GM12878 (cell line): ENCODE data around the gene LGI4. TPM values are rescaled to one million over a fixed set of nuclear protein-coding genes. Genes with fewer than 3 reads are reported as not detected.

Source experiments
- ATAC-seq: fragments of 200-7000 bp; cut with Tn5 transposase; 3 replicates; pipeline ENCODE4 v1.9.1; 2020; ENCODE audit warnings: mild to moderate bottlenecking, moderate library complexity
- BruUV-seq: library from RNA; stranded (reverse); fragments of 400-500 nt; replicated peaks from 2 replicates; lab custom pipeline; 2021; lab: Mats Ljungman, UMichigan
- CTCF ChIA-PET: fragments of 300-600 bp; sonication (Branson Sonifier 250); formaldehyde crosslinking; extraction: SDS; loops from one replicate; lab custom pipeline; 2021; ENCODE audit warnings: inconsistent platforms; lab: Yijun Ruan, JAX
- POLR2A ChIA-PET: fragments of 350-600 bp; formaldehyde crosslinking; extraction: SDS; loops from one replicate; lab custom pipeline; 2021; ENCODE audit warnings: inconsistent platforms; lab: Charles Lee
- RAD21 ChIA-PET: fragments of 300-600 bp; sonication (Branson Sonifier 250); formaldehyde crosslinking; loops from one replicate; lab custom pipeline; 2023; ENCODE audit warnings: antibody characterized with exemption; ENCODE audit not compliant: unreplicated experiment; lab: Charles Lee
- SMC1A ChIA-PET: fragments of 300-600 bp; sonication (Branson Sonifier 250); formaldehyde crosslinking; loops from one replicate; lab custom pipeline; 2023; ENCODE audit not compliant: unreplicated experiment, uncharacterized antibody; lab: Charles Lee
- DNase-seq: peaks from one replicate; pipeline ENCODE4 v3.0.0-alpha.2; 2011; ENCODE audit warnings: low read depth, low spot score
- FAIRE-seq: peaks from 3 replicates; lab custom pipeline; 2011; peaks lifted over from hg19 to GRCh38; lab: Jason Lieb, UNC
- H2AFZ ChIP-seq: 2 replicates; pipeline ENCODE4 v1.6.0; 2011; ENCODE audit warnings: low read depth, low read length, control low read depth; ENCODE audit not compliant: control insufficient read depth
- H3K27ac ChIP-seq: 2 replicates; pipeline ENCODE4 v1.5.1; 2011; ENCODE audit warnings: control low read depth; ENCODE audit not compliant: control insufficient read depth, insufficient read depth
- H3K27me3 ChIP-seq, 2 experiments: replicated peaks in 1 of 2; 2 replicates each; pipeline versions ENCODE4 v1.6.0 to v1.6.1; 2011; ENCODE audit warnings: low read length in 1 of 2; ENCODE audit not compliant: control insufficient read depth in 2 of 2, insufficient read depth in 2 of 2
- H3K36me3 ChIP-seq, 2 experiments: 2 replicates each; pipeline ENCODE4 v1.5.1; 2011; ENCODE audit warnings: low read length in 1 of 2; ENCODE audit not compliant: control insufficient read depth in 2 of 2, insufficient read depth in 2 of 2
- H3K4me1 ChIP-seq: 2 replicates; pipeline ENCODE4 v1.6.1; 2011; ENCODE audit warnings: mild to moderate bottlenecking, low read length, moderate library complexity, mixed read lengths; ENCODE audit not compliant: control insufficient read depth, insufficient read depth
- H3K4me2 ChIP-seq: 2 replicates; pipeline ENCODE4 v1.6.0; 2011; ENCODE audit warnings: control low read depth; ENCODE audit not compliant: control insufficient read depth, insufficient read depth
- H3K4me3 ChIP-seq: fragments of 200-600 bp; sonication (generic); 2 replicates; pipeline ENCODE4 v1.5.1; 2016
- H3K79me2 ChIP-seq: 2 replicates; pipeline ENCODE4 v1.6.0; 2011; ENCODE audit warnings: low read length; ENCODE audit not compliant: control insufficient read depth, insufficient read depth
- H3K9ac ChIP-seq: 2 replicates; pipeline ENCODE4 v1.8.0; 2011; ENCODE audit warnings: low read length, control low read depth, mixed read lengths; ENCODE audit not compliant: control insufficient read depth, insufficient read depth
- H3K9me3 ChIP-seq: replicated peaks from 3 replicates; pipeline ENCODE4 v1.5.1; 2011; ENCODE audit warnings: mild to moderate bottlenecking, low read length; ENCODE audit not compliant: control insufficient read depth, insufficient read depth
- H4K20me1 ChIP-seq: 2 replicates; pipeline ENCODE4 v1.6.0; 2011; ENCODE audit not compliant: control insufficient read depth, insufficient read depth
- BMI1 ChIP-seq: fragments of 450-650 bp; IDR thresholded peaks from 2 replicates; pipeline ENCODE4 v1.6.1; 2016; ENCODE audit warnings: mild to moderate bottlenecking, moderate library complexity, borderline replicate concordance
- EED ChIP-seq: sonication (generic); IDR thresholded peaks from 2 replicates; pipeline ENCODE4 v1.6.1; 2016; ENCODE audit warnings: antibody characterized with exemption, low read depth
- FOXK2 ChIP-seq: fragments of 450-650 bp; IDR thresholded peaks from 2 replicates; pipeline ENCODE4 v1.6.1; 2017; ENCODE audit warnings: mild to moderate bottlenecking, moderate library complexity
- FOXM1 ChIP-seq: IDR thresholded peaks from 2 replicates; pipeline ENCODE4 v1.6.1; 2012; ENCODE audit warnings: low read depth, mild to moderate bottlenecking, inconsistent platforms, low read length, moderate library complexity
- RCOR1 ChIP-seq: conservative IDR thresholded peaks from 2 replicates; pipeline ENCODE4 v1.6.1; 2012; ENCODE audit warnings: low read depth, low read length, improper control_type of control experiment
- WRNIP1 ChIP-seq: IDR thresholded peaks from 2 replicates; pipeline ENCODE4 v1.6.1; 2011; ENCODE audit warnings: low read depth, low read length, improper control_type of control experiment, borderline replicate concordance
- YBX1 ChIP-seq: fragments of 450-650 bp; IDR thresholded peaks from 2 replicates; pipeline ENCODE4 v1.6.1; 2016; ENCODE audit warnings: antibody characterized with exemption
- WGBS: methylation state at CpG from one replicate; pipeline ENCODE4 v1.1.6; 2016; ENCODE audit warnings: low lambda C conversion rate; ENCODE audit not compliant: insufficient replicate concordance, insufficient coverage; ENCODE audit errors: missing lambda C conversion rate; 5-methylcytosine and 5-hydroxymethylcytosine counted together
- in situ Hi-C: fragments of 300-500 bp; cut with MboI; formaldehyde crosslinking; loops from 9 replicates; pipeline ENCODE4 v1.14.3; 2018; ENCODE audit warnings: mixed read lengths
- intact Hi-C: fragments of 100-400 bp; cut with micrococcal nuclease; formaldehyde crosslinking; loops from one replicate; pipeline ENCODE4 v1.14.2; 2022; ENCODE audit not compliant: unreplicated experiment
- polyA plus RNA-seq, 11 experiments: library from polyadenylated mRNA; depleted of rRNA in 4 of 11; unstranded in 6 of 11; stranded (reverse) in 5 of 11; fragments of >200 nt; fragmentation: Nextera tagmentation in 4 of 11; fragmentation: Illumina TruSeq in 1 of 11; extraction: Ambion mirVana in 4 of 11; extraction: Trizol in 1 of 11; gene quantifications; 1 replicate in 1 of 11; 2 replicates in 10 of 11; pipeline versions ENCODE4 v1.2.1 to v1.2.3, GENCODE V29; 2011 to 2016; ENCODE audit warnings: inconsistent platforms in 2 of 11, missing spikeins in 2 of 11, low read depth in 1 of 11
- total RNA-seq, 4 experiments: library from RNA; depleted of rRNA in 3 of 4; stranded (reverse); fragments of >200 nt in 3 of 4; fragmentation: Illumina TruSeq in 1 of 4; extraction: Trizol in 1 of 4; gene quantifications; 2 replicates each; pipeline versions ENCODE4 v1.2.1 to v1.2.3, GENCODE V29; 2013 to 2021
- TF ChIP-seq, protein P1 (sequence below): IDR thresholded peaks from 2 replicates; pipeline ENCODE4 v1.6.1; 2011; ENCODE audit warnings: borderline replicate concordance, low read depth, mild to moderate bottlenecking, moderate library complexity, mixed read lengths, low read length; ENCODE audit not compliant: insufficient read depth; ENCODE audit errors: extremely low read length

LGI4 gene
- total and polyA plus RNA-seq, 10 of the 15 experiments (the other 5 are each of a cell fraction or from before 2014, with no cell fraction given): 0.11 TPM; not detected in 9

DNA sequence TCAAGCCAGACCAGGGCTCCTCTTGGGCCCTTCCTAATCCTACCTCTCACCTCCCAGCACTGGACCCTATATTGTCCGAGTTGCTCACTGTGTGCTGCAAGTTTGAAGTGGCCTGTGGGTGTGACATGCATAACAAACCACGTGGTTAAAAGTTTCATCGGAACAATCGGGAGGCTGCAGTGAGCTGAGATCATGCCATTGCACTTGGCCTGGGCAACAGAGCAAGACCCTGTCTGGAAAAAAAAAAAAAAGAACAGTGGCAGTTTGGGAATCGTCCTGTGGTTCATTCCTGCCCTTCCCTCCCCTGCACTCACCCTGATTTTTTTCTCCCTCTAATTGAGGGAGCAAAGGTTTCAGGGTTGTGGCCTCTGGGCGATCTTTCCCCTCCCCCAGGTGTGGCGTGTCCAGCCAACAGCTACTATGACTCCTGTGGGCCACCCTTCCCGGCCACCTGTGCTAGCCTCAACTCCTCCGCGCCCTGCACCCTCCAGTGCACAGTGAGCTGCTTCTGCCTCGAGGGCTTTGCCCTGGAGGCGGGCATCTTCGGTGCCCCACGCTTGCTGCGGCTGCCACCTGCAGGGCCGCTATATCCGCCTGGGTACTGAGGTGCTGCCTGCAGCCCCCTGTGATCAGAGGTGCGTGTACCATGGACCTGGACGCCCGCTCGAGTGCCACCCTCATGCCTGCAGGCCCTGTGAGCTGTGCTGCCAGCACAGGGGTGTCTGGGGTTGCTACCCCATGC, 35.5 kb downstream of the LGI4 start:
- 37% methylated on average over 20 of the region's 21 CpGs for WGBS
- no peak for TF ChIP-seq WRNIP1
- TF ChIP-seq BMI1: no peak
- no peak for TF ChIP-seq RCOR1
- no peak for TF ChIP-seq EED
- TF ChIP-seq, protein P1, sequence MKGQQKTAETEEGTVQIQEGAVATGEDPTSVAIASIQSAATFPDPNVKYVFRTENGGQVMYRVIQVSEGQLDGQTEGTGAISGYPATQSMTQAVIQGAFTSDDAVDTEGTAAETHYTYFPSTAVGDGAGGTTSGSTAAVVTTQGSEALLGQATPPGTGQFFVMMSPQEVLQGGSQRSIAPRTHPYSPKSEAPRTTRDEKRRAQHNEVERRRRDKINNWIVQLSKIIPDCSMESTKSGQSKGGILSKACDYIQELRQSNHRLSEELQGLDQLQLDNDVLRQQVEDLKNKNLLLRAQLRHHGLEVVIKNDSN: no peak
- TF ChIP-seq FOXK2: no peak
- no peak for TF ChIP-seq FOXM1
- TF ChIP-seq YBX1: no peak
- TF ChIP-seq, all 136 proteins: peak for 0
- Histone ChIP-seq H3K27me3 (no peaks in the 10 kb centered on the region; a peak in 1 of 4 replicates), H4K20me1 (no peaks in the 10 kb centered on the region), H3K27ac (no peak overlapping the region), H3K79me2 (no peaks in the 10 kb centered on the region), H2AFZ (no peak overlapping the region), H3K4me2 (no peak overlapping the region), H3K9me3 (no peaks in the 10 kb centered on the region), H3K4me1 (no peaks in the 10 kb centered on the region), H3K36me3 (no peaks in the 10 kb centered on the region), H3K4me3 (no peak overlapping the region), H3K9ac (no peak overlapping the region)
- CTCF ChIA-PET: interaction anchor here (0.6 to 1.3 kb wide), 3 partner anchors 17 to 668 kb away, joined by 3 read pairs; partner anchors contain the start of gene FXYD3
- SMC1A ChIA-PET: interaction anchor here (1.6 kb wide), 1 partner anchor 42 kb away, joined by 3 read pairs; no protein-coding TSS in a partner anchor
- RAD21 ChIA-PET: no interaction called here
- in situ Hi-C loops: no loop called here
- POLR2A ChIA-PET: no interaction called here
- DNase-seq: no peak
- FAIRE-seq: no peak
- BruUV-seq: no TSS peak
- no peak for ATAC-seq
- intact Hi-C loops: no loop called here
